Stimulated activated CD4-positive, alpha-beta T cell treated with anti-CD3 and anti-CD28 coated beads, Interleukin-15, amount 100 ng/mL, for 1 hour (primary cell): ENCODE results near the gene PLEKHM3.
A peak's percentile ranks its signal among the peaks of the same experiment; 100 is the strongest.

ENCODE experiments used
- DNase-seq, 2 donors: peaks; one replicate each; pipeline ENCODE4 v3.0.0-alpha.2; 2020; ENCODE audit warnings: low read depth in 1 of 2, low spot score in 1 of 2

PLEKHM3 gene

GRCh38 chr2:208025037-208025813, at the start of gene PLEKHM3:
Gene PLEKHM3 (minus strand): TSS chr2:208025527. CDS start chr2:208001639, 23,888 bp downstream.
- peak; percentile 53 to 67 for DNase-seq

- DNase-seq: no peak
Observed at GRCh38 chr2:208074610-208075356, 49.5 kb upstream of the PLEKHM3 start.

- DNase-seq: peak; percentile 11 to 12
Observed at GRCh38 chr2:208072250-208072892, 47.0 kb upstream of the PLEKHM3 start.

- DNase-seq: no peak
Observed at GRCh38 chr2:208069186-208069585, 43.9 kb upstream of the PLEKHM3 start.

- DNase-seq: no peak
Observed at GRCh38 chr2:208066016-208066415, 40.7 kb upstream of the PLEKHM3 start.

- DNase-seq: no peak
Observed at GRCh38 chr2:208065476-208065875, 40.1 kb upstream of the PLEKHM3 start.

GRCh38 chr2:208064220-208064961, 39.1 kb upstream of the PLEKHM3 start:
- no peak for DNase-seq

- DNase-seq: no peak
Observed at GRCh38 chr2:208062961-208063360, 37.6 kb upstream of the PLEKHM3 start.

GRCh38 chr2:208062113-208062512, 36.8 kb upstream of the PLEKHM3 start:
- no peak for DNase-seq

GRCh38 chr2:208057108-208057507, 31.8 kb upstream of the PLEKHM3 start:
- no peak for DNase-seq

GRCh38 chr2:208049441-208049840, 24.1 kb upstream of the PLEKHM3 start:
- DNase-seq: no peak

GRCh38 chr2:208049006-208049405, 23.7 kb upstream of the PLEKHM3 start:
- no peak for DNase-seq

- DNase-seq: no peak
Observed at GRCh38 chr2:208047840-208048239, 22.5 kb upstream of the PLEKHM3 start.

- no peak for DNase-seq
Observed at GRCh38 chr2:208046686-208047085, 21.4 kb upstream of the PLEKHM3 start.

GRCh38 chr2:208042450-208042849, 17.1 kb upstream of the PLEKHM3 start:
- no peak for DNase-seq

- no peak for DNase-seq
Observed at GRCh38 chr2:208042041-208042440, 16.7 kb upstream of the PLEKHM3 start.

GRCh38 chr2:208040199-208041171, 15.2 kb upstream of the PLEKHM3 start:
- DNase-seq: peak; percentile 9 to 45

GRCh38 chr2:208039376-208040110, 14.2 kb upstream of the PLEKHM3 start:
- DNase-seq: no peak
